Measurements from ENCODE around the gene SERPINA1. TPM values are rescaled to one million over a fixed set of nuclear protein-coding genes. Genes with fewer than 3 reads are reported as not detected.

SERPINA1 gene
- total and polyA plus RNA-seq, 4 donors = 10,220 to 47,972 (median 25,583) TPM

DNA sequence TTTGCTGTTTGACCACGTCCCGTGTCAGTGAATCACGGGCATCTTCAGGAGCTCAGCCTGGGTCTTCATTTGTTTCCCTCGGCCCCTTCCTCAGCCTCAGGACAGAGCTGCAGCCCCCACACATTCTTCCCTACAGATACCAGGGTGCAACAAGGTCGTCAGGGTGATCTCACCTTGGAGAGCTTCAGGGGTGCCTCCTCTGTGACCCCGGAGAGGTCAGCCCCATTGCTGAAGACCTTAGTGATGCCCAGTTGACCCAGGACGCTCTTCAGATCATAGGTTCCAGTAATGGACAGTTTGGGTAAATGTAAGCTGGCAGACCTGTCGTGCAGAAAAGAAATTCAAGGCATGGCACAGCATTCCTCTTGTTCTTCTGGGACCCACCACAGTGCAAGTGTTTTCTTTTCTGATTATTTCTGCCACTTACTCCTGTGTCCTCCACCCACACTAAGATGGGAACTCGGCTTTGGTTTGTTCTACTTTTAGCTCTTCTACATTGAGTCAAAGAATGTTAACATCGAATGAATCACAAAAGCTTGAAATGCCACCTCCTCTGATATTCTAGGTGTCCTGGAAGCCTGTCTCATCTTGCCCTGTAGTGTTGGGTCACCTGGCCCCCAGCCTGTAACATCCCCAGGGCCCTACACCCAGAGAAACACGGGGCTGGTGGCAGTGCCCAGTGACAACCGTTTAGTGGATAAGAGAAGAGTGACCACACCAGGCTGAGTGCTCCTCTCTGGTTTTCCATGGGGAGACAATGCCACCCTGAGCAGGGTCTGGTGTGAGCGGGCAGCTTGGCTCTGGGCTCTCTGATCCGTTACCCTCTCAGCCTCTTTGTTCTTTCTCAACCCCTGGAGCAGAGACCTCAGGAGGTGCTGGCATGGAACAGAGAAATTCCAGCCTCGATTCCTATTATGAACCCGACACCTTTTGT, 8.8 kb downstream of the SERPINA1 start:
- H3K4me1 ChIP-seq (ENCODE audit: control insufficient read depth in 4 of 4, insufficient read depth in 4 of 4, low read length in 3 of 4) = peaks cover 0 to 19% (median 1%) of the 10 kb centered on the region in 4 donors
- peaks cover 7 to 45% (median 29%) of the 10 kb centered on the region in 4 donors for H3K36me3 ChIP-seq (ENCODE audit: control insufficient read depth in 4 of 4, insufficient read depth in 3 of 4, low read depth in 1 of 4, low read length in 3 of 4)
- no peak overlapping the region for H3K4me3 ChIP-seq (ENCODE audit: low read depth in 1 of 3, low read length in 3 of 3)
- no peak overlapping the region for H3K9ac ChIP-seq (ENCODE audit: low read depth in 1 of 2, low read length in 2 of 2)
- TF ChIP-seq, protein P1, sequence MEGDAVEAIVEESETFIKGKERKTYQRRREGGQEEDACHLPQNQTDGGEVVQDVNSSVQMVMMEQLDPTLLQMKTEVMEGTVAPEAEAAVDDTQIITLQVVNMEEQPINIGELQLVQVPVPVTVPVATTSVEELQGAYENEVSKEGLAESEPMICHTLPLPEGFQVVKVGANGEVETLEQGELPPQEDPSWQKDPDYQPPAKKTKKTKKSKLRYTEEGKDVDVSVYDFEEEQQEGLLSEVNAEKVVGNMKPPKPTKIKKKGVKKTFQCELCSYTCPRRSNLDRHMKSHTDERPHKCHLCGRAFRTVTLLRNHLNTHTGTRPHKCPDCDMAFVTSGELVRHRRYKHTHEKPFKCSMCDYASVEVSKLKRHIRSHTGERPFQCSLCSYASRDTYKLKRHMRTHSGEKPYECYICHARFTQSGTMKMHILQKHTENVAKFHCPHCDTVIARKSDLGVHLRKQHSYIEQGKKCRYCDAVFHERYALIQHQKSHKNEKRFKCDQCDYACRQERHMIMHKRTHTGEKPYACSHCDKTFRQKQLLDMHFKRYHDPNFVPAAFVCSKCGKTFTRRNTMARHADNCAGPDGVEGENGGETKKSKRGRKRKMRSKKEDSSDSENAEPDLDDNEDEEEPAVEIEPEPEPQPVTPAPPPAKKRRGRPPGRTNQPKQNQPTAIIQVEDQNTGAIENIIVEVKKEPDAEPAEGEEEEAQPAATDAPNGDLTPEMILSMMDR (IDR thresholded peaks at IDR 0.05; ENCODE audit: low read depth, low read length, missing input control) = no peak
- TF ChIP-seq JUND (IDR thresholded peaks at IDR 0.05) = peak; percentile 4 to 14
- TF ChIP-seq, protein P2, sequence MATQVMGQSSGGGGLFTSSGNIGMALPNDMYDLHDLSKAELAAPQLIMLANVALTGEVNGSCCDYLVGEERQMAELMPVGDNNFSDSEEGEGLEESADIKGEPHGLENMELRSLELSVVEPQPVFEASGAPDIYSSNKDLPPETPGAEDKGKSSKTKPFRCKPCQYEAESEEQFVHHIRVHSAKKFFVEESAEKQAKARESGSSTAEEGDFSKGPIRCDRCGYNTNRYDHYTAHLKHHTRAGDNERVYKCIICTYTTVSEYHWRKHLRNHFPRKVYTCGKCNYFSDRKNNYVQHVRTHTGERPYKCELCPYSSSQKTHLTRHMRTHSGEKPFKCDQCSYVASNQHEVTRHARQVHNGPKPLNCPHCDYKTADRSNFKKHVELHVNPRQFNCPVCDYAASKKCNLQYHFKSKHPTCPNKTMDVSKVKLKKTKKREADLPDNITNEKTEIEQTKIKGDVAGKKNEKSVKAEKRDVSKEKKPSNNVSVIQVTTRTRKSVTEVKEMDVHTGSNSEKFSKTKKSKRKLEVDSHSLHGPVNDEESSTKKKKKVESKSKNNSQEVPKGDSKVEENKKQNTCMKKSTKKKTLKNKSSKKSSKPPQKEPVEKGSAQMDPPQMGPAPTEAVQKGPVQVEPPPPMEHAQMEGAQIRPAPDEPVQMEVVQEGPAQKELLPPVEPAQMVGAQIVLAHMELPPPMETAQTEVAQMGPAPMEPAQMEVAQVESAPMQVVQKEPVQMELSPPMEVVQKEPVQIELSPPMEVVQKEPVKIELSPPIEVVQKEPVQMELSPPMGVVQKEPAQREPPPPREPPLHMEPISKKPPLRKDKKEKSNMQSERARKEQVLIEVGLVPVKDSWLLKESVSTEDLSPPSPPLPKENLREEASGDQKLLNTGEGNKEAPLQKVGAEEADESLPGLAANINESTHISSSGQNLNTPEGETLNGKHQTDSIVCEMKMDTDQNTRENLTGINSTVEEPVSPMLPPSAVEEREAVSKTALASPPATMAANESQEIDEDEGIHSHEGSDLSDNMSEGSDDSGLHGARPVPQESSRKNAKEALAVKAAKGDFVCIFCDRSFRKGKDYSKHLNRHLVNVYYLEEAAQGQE (IDR thresholded peaks at IDR 0.05) = no peak
- no peak for TF ChIP-seq FOXA2 (IDR thresholded peaks at IDR 0.05)
- TF ChIP-seq GABPA (IDR thresholded peaks at IDR 0.05 in 1 of 2, conservative IDR thresholded peaks at IDR 0.05 in 1 of 2) = no peak
- TF ChIP-seq, protein P3, sequence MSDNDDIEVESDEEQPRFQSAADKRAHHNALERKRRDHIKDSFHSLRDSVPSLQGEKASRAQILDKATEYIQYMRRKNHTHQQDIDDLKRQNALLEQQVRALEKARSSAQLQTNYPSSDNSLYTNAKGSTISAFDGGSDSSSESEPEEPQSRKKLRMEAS (IDR thresholded peaks at IDR 0.05) = no peak
- TF ChIP-seq FOXA1 (IDR thresholded peaks at IDR 0.05) = no peak
- peak; percentile 40 for TF ChIP-seq NR2F2 (IDR thresholded peaks at IDR 0.05)
- no peak for TF ChIP-seq SP1 (IDR thresholded peaks at IDR 0.05)
- TF ChIP-seq, protein P4, sequence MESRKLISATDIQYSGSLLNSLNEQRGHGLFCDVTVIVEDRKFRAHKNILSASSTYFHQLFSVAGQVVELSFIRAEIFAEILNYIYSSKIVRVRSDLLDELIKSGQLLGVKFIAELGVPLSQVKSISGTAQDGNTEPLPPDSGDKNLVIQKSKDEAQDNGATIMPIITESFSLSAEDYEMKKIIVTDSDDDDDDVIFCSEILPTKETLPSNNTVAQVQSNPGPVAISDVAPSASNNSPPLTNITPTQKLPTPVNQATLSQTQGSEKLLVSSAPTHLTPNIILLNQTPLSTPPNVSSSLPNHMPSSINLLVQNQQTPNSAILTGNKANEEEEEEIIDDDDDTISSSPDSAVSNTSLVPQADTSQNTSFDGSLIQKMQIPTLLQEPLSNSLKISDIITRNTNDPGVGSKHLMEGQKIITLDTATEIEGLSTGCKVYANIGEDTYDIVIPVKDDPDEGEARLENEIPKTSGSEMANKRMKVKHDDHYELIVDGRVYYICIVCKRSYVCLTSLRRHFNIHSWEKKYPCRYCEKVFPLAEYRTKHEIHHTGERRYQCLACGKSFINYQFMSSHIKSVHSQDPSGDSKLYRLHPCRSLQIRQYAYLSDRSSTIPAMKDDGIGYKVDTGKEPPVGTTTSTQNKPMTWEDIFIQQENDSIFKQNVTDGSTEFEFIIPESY (IDR thresholded peaks at IDR 0.05) = peak; percentile 12
- no peak for TF ChIP-seq YY1 (IDR thresholded peaks at IDR 0.05)
- TF ChIP-seq EGR1 (IDR thresholded peaks at IDR 0.05; ENCODE audit: low read depth in 2 of 2) = peak in 1 of 2 donors; percentile 26
- no peak for TF ChIP-seq TAF1 (conservative IDR thresholded peaks at IDR 0.05)
- peak in 1 of 2 donors; percentile 5 for TF ChIP-seq RAD21 (IDR thresholded peaks at IDR 0.05)
- TF ChIP-seq HNF4G (IDR thresholded peaks at IDR 0.05) = no peak
- TF ChIP-seq, protein P5, sequence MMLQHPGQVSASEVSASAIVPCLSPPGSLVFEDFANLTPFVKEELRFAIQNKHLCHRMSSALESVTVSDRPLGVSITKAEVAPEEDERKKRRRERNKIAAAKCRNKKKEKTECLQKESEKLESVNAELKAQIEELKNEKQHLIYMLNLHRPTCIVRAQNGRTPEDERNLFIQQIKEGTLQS (IDR thresholded peaks at IDR 0.05) = no peak
- peak; percentile 28 to 51 for TF ChIP-seq RXRA (IDR thresholded peaks at IDR 0.05)
- peak in 1 of 2 donors; percentile 5 for TF ChIP-seq HNF4A (conservative IDR thresholded peaks at IDR 0.05)
- WGBS = 56% methylated on average over 16 of the region's 16 CpGs
- no peak for DNase-seq (ENCODE audit: low spot score)
- no peaks in the 10 kb centered on the region for H3K27me3 ChIP-seq (ENCODE audit: control insufficient read depth in 4 of 4, insufficient read depth in 4 of 4, low read length in 3 of 4)
- no peaks in the 10 kb centered on the region for H3K9me3 ChIP-seq (ENCODE audit: control insufficient read depth in 4 of 4, low read length in 3 of 4)
- H3K27ac ChIP-seq (ENCODE audit: low read depth in 1 of 2, low read length in 2 of 2) = peak overlapping the region; percentile 3 to 25
